ENCODE data around the gene BCAM.

DNA sequence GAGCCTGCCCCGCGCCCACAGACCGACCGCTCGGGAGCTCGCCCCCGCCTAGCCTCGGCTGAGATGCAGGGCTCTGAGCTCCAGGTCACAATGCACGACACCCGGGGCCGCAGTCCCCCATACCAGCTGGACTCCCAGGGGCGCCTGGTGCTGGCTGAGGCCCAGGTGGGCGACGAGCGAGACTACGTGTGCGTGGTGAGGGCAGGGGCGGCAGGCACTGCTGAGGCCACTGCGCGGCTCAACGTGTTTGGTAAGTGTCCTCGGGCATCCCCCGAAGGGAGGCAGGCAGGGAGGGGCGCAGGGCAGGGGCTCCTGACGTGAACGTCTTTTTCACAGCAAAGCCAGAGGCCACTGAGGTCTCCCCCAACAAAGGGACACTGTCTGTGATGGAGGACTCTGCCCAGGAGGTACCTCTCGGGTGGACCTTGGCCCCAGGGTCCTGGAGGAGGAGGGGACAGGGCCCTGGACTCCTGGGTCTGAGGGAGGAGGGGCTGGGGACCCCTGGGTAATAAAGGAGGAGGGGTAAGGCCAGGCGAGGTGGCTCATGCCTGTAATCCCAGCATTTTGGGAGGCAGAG is 3.3 kb downstream of the BCAM start:
- TF ChIP-seq POLR2A (IDR thresholded peaks at IDR 0.05) (no peak), POLR2AphosphoS5 (IDR thresholded peaks at IDR 0.05) (no peak)
- TF ChIP-seq, protein P1, sequence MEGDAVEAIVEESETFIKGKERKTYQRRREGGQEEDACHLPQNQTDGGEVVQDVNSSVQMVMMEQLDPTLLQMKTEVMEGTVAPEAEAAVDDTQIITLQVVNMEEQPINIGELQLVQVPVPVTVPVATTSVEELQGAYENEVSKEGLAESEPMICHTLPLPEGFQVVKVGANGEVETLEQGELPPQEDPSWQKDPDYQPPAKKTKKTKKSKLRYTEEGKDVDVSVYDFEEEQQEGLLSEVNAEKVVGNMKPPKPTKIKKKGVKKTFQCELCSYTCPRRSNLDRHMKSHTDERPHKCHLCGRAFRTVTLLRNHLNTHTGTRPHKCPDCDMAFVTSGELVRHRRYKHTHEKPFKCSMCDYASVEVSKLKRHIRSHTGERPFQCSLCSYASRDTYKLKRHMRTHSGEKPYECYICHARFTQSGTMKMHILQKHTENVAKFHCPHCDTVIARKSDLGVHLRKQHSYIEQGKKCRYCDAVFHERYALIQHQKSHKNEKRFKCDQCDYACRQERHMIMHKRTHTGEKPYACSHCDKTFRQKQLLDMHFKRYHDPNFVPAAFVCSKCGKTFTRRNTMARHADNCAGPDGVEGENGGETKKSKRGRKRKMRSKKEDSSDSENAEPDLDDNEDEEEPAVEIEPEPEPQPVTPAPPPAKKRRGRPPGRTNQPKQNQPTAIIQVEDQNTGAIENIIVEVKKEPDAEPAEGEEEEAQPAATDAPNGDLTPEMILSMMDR (IDR thresholded peaks at IDR 0.05): no peak
